HUES48 (cell line): ENCODE measurements around the gene KIAA1755.

Experiments
- H3K27ac ChIP-seq: one replicate; pipeline ENCODE4 v1.7.0; 2013; ENCODE audit warnings: low read depth, low read length, inconsistent platforms
- H3K27me3 ChIP-seq: 2 replicates; pipeline ENCODE4 v1.6.1; 2013; ENCODE audit warnings: mild to moderate bottlenecking, low read length; ENCODE audit not compliant: control insufficient read depth, insufficient read depth
- H3K36me3 ChIP-seq: 2 replicates; pipeline ENCODE4 v1.6.1; 2013; ENCODE audit warnings: low read length; ENCODE audit not compliant: control insufficient read depth, insufficient read depth
- H3K4me1 ChIP-seq: 2 replicates; pipeline ENCODE4 v1.6.1; 2013; ENCODE audit warnings: mild to moderate bottlenecking, low read length; ENCODE audit not compliant: control insufficient read depth, insufficient read depth
- H3K4me3 ChIP-seq: 2 replicates; pipeline ENCODE4 v1.5.1; 2013; ENCODE audit warnings: mild to moderate bottlenecking, low read depth, low read length
- H3K9ac ChIP-seq: 2 replicates; pipeline ENCODE4 v1.6.1; 2013; ENCODE audit warnings: mild to moderate bottlenecking, low read depth, low read length, moderate library complexity
- H3K9me3 ChIP-seq: 2 replicates; pipeline ENCODE4 v1.6.1; 2013; ENCODE audit warnings: low read length; ENCODE audit not compliant: control insufficient read depth, insufficient read depth

The KIAA1755 gene

DNA sequence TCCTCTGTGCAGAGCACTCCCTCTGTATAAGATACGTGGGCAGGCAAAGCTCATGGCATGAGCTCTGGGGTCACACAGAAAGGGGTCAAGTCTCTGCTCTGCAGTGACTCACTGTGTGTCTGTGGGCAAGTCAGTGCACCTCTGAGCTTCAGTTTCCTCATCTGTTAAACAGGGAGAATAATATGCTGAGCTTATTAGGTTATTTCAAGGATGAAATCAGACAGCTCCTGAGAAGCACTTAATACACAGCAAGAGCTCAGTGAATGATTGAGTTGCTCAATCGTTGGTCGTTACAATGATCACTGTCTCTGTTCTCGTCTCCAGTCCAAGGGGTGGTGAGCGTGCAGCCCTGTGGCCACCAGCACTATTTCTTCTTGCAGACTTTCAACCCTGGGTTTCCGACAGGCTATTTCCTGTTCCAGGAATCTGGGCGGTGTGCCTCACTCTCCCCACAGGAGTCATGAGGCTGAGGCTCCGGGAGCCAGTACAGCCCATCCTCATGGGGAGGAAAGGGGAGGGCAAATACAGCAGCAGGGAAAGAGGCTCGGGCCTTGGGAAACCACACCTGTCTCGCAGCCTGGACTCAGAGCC, 28.9 kb downstream of the KIAA1755 start:
- Histone ChIP-seq H3K36me3 (no peaks in the 10 kb centered on the region), H3K9me3 (no peaks in the 10 kb centered on the region), H3K9ac (no peak overlapping the region), H3K27ac (no peak overlapping the region), H3K4me3 (no peak overlapping the region), H3K4me1 (no peaks in the 10 kb centered on the region), H3K27me3 (no peaks in the 10 kb centered on the region)

DNA sequence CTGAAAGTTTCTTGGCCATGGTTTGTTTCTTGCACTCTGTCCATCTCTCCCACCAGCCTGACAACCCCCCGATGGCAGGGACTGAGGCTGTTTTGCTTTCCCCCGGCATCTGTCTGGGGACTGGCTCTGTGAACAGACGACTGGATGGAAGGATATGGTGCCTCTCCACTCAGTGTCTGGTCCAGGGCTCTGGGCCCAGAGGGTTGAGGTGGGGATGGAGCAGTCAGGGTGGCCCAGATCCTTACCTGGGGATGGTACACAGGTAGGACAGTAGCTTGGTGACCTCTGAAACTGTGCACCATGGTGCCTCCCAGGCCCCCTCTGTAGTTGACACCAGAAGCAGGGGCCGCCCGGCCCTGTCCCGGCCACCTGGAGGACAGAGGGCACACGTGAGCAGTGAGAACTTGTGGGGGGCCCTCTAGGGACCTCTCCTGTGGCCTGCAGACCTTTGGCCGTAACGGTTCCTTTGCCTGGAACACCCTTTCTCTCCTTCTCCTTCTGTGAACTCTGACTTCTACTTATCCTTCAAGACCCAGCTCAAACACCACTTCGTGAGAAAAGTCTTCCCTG, 29.5 kb downstream of the KIAA1755 start:
- Histone ChIP-seq H3K9ac (no peak overlapping the region), H3K27me3 (no peaks in the 10 kb centered on the region), H3K36me3 (no peaks in the 10 kb centered on the region), H3K9me3 (no peaks in the 10 kb centered on the region), H3K4me1 (no peaks in the 10 kb centered on the region), H3K4me3 (no peak overlapping the region), H3K27ac (no peak overlapping the region)

DNA sequence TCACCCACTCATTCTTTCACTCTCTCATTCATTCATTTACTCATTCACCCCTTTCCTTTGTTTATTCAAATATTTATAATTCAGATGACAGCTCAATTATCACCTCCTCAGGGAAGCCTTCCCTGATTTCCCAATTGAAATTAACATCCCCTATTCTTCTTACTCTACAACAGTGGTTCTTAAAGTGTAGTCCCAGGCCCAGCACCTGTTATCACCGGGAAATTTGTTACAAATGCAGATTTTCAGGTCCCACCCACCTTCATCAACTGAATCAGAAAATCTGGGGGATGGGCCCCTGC, 30.3 kb downstream of the KIAA1755 start:
- no peaks in the 10 kb centered on the region for H3K9me3 ChIP-seq
- no peaks in the 10 kb centered on the region for H3K27me3 ChIP-seq
- H3K4me1 ChIP-seq = no peaks in the 10 kb centered on the region
- no peak overlapping the region for H3K27ac ChIP-seq
- H3K9ac ChIP-seq = no peak overlapping the region
- no peaks in the 10 kb centered on the region for H3K36me3 ChIP-seq
- H3K4me3 ChIP-seq = no peak overlapping the region

DNA sequence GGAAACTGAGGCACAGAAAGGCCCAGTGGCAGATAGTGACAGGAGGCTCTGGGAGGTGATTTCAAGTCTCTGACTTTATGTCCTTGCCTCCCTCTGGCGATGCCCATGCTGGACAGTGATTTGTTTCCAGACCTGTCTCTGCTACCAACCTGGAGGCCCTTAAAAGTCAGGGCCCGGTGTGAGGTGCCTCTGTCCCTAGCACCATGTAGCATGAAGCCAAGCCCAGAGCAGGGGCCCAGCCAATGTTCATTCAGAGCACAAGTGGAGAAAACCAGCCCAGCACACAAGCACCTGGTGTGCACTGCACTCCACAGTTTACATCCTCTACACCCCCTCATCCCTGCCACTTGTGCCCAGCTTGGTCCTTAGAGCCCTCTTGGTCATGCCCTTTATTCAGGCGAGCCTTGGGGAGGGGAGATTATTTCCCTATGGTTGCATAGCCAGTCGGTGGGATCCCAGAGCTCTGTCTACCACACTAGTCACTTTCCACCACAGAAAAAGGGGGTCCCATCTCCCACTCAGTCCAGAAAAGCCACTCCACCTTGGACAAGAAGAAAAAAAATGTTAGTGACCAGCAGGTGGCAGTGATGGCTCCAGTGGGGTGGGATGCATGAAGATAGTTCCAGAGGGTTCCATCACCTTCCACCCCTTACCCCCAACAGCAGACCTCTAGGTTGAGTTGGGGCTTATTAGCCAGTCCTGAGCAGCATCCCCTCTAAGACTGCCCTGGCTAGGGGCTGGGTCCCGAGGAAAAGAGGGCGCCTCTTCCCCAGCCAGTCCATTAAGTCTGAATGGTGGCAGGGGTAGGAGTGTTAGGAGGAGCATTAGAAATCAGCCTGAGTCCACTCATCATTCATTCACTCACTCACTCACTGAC, 30.9 kb downstream of the KIAA1755 start:
- H3K9ac ChIP-seq = no peak overlapping the region
- H3K4me1 ChIP-seq = no peaks in the 10 kb centered on the region
- no peaks in the 10 kb centered on the region for H3K36me3 ChIP-seq

DNA sequence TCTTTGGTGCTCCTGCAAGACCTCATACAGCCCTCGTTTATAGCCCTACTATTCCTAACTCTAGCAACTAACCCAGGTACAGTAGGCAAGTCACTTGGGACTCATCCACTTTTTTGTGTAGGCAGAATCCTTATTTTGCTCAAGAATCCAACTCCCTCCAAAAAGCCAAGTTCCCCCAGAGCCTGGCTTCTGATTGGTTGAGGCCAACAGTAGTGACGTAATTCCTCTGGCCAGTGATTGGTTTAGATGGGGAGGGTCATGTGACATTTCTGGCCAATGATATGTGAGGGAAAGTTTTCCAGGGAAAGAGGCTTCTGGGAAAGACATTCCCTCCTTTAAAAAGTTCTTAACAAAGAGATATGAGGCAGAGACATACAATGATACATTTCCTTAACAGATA, 32.1 kb downstream of the KIAA1755 start:
- Histone ChIP-seq H3K4me1 (no peaks in the 10 kb centered on the region), H3K9me3 (no peaks in the 10 kb centered on the region)

More for the DNA sequence above, 30.9 kb downstream of the KIAA1755 start:
- Histone ChIP-seq H3K9me3 (no peaks in the 10 kb centered on the region), H3K27me3 (no peaks in the 10 kb centered on the region), H3K27ac (no peak overlapping the region), H3K4me3 (no peak overlapping the region)

DNA sequence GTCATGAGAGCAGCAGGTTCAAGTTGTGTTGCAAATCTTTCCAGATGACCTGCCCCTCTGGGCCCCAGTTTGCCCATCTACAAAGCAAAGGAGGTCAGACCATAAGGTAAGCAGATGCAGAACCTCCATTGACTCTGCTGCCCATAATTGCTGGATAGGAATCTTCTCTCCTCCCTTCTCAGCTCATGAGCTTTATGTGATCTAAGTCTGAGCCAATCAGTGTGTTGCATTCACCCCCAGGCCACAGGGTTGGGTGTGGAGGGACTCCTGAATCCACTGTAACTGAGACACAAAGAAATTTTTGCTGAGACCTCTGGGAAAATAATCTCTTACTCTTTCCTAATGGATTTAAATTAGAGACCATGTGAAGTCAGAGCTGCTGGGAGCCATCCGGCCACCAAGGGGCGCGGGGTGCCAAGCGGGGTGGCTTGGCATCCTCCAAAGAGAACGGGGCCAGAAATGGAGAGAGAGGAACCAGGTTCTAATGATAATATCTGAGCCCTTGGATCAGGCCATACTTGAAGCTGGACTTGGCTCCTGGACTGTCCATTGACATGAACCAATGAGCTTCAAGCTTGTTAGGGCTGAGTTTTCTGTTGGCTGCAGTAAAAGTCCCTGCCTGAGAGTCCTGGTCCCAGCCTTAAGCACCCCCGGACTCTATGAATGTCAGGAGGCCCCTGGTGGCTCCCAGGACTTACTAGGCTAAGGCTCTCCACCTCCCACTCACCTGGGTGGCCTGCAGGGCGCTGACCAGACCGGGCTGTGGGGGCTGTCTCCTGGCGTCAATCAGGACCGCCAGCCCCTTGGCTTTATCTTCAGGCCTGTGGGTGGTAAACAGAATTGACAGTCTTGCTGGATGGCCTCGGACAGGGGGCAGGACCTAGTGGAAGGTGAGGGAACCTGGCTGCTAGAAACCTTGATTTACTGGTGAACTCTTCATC, 32.8 kb downstream of the KIAA1755 start:
- Histone ChIP-seq H3K27ac (no peak overlapping the region), H3K27me3 (no peaks in the 10 kb centered on the region), H3K4me3 (no peak overlapping the region), H3K9ac (no peak overlapping the region), H3K36me3 (no peaks in the 10 kb centered on the region), H3K4me1 (no peaks in the 10 kb centered on the region), H3K9me3 (no peaks in the 10 kb centered on the region)

More for the DNA sequence above, 32.1 kb downstream of the KIAA1755 start:
- Histone ChIP-seq H3K4me3 (no peak overlapping the region), H3K36me3 (no peaks in the 10 kb centered on the region), H3K9ac (no peak overlapping the region), H3K27ac (no peak overlapping the region), H3K27me3 (no peaks in the 10 kb centered on the region)

DNA sequence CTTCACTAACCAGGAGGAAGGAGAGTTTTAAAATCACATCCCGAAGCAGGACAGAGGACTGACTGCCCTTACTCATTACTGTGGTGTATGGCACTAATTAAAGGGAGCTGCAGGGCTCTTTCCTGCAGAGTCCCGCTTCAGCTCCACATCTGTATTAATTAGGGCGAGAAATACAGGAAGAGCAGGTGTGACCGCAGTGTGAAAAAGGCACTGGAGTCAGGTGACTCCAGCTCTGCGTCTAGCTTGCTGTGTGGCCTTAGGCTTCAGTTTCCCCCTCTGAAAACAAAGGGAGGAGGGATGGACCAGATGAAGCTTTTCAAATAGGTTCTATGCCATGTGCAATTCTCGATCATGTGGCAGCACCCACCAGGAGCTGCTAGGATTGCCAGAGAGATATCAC, 34.0 kb downstream of the KIAA1755 start:
- no peak overlapping the region for H3K27ac ChIP-seq
- H3K27me3 ChIP-seq = no peaks in the 10 kb centered on the region
- H3K9ac ChIP-seq = no peak overlapping the region
- H3K4me3 ChIP-seq = no peak overlapping the region
- H3K9me3 ChIP-seq = no peaks in the 10 kb centered on the region
- H3K36me3 ChIP-seq = no peaks in the 10 kb centered on the region
- no peaks in the 10 kb centered on the region for H3K4me1 ChIP-seq

DNA sequence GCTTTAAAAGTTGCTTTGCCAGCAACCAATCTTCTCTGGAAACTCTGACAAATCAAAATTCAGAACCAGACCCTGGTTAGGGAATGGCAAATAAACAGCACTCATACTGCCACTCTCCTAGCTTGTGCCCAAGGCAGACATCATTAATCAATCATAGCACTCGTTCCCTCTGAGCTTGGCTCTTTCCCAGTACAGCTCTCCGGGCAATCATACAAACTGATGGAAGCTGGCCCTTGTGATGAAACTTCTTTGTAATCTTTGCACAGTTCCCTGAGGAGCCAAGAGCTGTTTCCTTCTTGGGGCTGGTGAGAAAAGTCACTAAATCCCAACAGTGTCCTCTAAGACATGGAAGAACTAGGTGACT, 34.7 kb downstream of the KIAA1755 start:
- Histone ChIP-seq H3K27ac (no peak overlapping the region), H3K4me1 (no peaks in the 10 kb centered on the region), H3K4me3 (no peak overlapping the region), H3K9ac (no peak overlapping the region), H3K27me3 (no peaks in the 10 kb centered on the region), H3K9me3 (no peaks in the 10 kb centered on the region), H3K36me3 (no peaks in the 10 kb centered on the region)

DNA sequence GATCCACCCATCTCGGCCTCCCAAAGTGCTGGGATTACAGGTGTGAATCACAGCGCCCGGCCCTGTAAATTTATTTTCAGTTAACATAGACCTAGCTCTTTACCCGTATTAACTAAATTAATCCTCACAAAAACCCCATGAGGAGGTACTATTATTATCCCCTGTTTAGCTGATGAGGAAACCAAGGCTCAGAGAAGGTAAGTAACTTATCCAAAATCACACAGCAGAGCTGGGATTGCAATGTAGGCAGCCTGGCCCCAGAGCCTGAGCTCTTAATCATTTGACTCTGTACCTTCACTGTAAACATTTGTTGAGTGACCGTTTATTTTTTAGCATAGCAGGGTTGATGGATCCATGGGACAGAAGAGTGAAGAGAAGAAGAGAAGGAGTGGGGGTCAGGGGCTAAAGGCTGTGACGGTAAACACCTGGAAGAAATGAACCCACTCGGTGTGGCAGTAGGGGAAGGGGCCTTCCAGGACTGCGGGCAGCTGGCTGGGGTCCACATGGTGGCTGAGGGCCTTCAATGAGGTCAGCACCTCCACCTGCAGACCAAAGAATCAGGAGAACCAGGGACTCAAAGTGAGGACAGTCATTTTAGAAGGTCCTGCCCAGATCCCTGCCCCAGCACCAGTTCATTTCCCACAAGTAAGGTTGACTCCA, 35.2 kb downstream of the KIAA1755 start:
- no peaks in the 10 kb centered on the region for H3K9me3 ChIP-seq
- no peaks in the 10 kb centered on the region for H3K4me1 ChIP-seq
- no peaks in the 10 kb centered on the region for H3K36me3 ChIP-seq
- no peak overlapping the region for H3K27ac ChIP-seq
- H3K9ac ChIP-seq = no peak overlapping the region
- H3K27me3 ChIP-seq = no peaks in the 10 kb centered on the region
- no peak overlapping the region for H3K4me3 ChIP-seq

DNA sequence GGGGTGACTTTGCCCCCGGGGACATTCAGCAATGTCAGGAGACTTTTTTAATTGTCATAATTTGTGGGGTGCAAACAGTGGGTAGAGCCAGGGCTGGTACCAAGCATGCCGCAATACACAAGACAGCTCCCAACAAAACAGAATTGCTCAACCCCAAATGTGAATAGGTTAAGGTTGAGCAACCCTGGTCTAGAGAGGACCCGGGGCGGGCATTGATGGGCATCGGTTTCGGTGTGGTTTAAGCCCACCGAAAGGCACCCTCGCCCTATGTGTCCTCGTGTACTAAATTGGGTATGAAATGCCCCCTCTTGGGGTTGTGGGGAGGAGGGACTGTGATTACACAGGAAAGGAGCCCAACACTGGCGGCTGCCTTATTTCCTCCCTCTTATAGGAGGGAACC, 36.0 kb downstream of the KIAA1755 start:
- Histone ChIP-seq H3K27ac (no peak overlapping the region), H3K36me3 (no peaks in the 10 kb centered on the region), H3K4me1 (no peaks in the 10 kb centered on the region), H3K27me3 (no peaks in the 10 kb centered on the region), H3K9ac (no peak overlapping the region), H3K4me3 (no peak overlapping the region), H3K9me3 (no peaks in the 10 kb centered on the region)
